Esophagus squamous epithelium (tissue), 4 donors: ENCODE results near the gene SPIB.

Source experiments
- CTCF ChIP-seq, 6 experiments: fragments of 450-650 bp in 4 of 6; fragments of 200-600 bp in 2 of 6; sonication (generic) in 2 of 6; IDR thresholded peaks; one replicate each; pipeline ENCODE4 v1.5.1; 2016 to 2019; ENCODE audit warnings: antibody characterized with exemption in 6 of 6, mild to moderate bottlenecking in 4 of 6, moderate library complexity in 4 of 6
- POLR2A ChIP-seq, 4 donors: fragments of 450-650 bp; IDR thresholded peaks; one replicate each; pipeline ENCODE4 v1.6.1; 2017; ENCODE audit warnings: antibody characterized with exemption in 4 of 4, mild to moderate bottlenecking in 4 of 4, moderate library complexity in 3 of 4

GRCh38 chr19:50394017-50394416, 24.7 kb upstream of the SPIB start:
- no peak for TF ChIP-seq CTCF (IDR thresholded peaks at IDR 0.05)
- TF ChIP-seq POLR2A (IDR thresholded peaks at IDR 0.05) = no peak
